PC-9 (cell line): ENCODE measurements around the gene DLG1.

Experiments used
- EZH2 ChIP-seq: fragments of 200-600 bp; sonication (generic); IDR thresholded peaks from 2 replicates; pipeline ENCODE4 v1.8.0; 2017; ENCODE audit warnings: antibody characterized with exemption, low read depth
- TF ChIP-seq, protein P1 (sequence below): fragments of 200-600 bp; sonication (generic); conservative IDR thresholded peaks from 2 replicates; pipeline ENCODE4 v1.6.1; 2017; ENCODE audit warnings: mixed run types, antibody characterized with exemption, mild to moderate bottlenecking, moderate library complexity

DNA sequence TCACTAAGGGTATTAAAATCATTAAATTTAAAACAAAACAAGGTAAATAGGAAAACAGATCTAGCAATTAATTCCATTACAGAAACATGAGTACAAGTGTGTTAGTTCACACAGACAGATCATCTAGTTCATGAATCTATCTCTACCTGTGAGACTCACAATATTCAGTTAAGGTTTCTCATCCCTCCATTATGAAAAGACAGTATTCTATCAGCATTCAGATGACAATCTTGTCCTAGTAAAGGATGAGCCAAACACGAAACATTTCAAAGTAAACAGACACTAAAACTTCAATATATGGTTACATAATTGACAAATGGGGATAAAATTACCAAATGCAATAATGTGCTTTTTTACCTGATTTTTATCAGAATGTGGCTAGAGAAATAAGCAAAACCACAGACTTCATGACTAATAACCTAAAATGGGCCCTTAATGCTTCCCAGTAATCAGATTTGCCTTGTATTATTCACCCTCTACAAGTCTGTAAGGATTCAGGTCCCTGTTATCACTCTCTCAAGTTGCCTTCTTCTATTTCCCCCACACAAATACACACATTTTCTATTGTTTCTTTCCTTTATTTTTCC lies 126.8 kb downstream of the DLG1 start:
- TF ChIP-seq, protein P1, sequence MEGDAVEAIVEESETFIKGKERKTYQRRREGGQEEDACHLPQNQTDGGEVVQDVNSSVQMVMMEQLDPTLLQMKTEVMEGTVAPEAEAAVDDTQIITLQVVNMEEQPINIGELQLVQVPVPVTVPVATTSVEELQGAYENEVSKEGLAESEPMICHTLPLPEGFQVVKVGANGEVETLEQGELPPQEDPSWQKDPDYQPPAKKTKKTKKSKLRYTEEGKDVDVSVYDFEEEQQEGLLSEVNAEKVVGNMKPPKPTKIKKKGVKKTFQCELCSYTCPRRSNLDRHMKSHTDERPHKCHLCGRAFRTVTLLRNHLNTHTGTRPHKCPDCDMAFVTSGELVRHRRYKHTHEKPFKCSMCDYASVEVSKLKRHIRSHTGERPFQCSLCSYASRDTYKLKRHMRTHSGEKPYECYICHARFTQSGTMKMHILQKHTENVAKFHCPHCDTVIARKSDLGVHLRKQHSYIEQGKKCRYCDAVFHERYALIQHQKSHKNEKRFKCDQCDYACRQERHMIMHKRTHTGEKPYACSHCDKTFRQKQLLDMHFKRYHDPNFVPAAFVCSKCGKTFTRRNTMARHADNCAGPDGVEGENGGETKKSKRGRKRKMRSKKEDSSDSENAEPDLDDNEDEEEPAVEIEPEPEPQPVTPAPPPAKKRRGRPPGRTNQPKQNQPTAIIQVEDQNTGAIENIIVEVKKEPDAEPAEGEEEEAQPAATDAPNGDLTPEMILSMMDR = no peak
- no peak for TF ChIP-seq EZH2
